OCI-LY7 (cell line): ENCODE data around the gene G3BP2.

Source experiments
- EZH2phosphoT487 ChIP-seq: fragments of 200-600 bp; sonication (generic); IDR thresholded peaks from 2 replicates; pipeline ENCODE4 v1.6.1; 2018; ENCODE audit warnings: low read depth, borderline replicate concordance, mild to moderate bottlenecking, mixed run types, antibody characterized with exemption, low read length, moderate library complexity, mixed read lengths
- TF ChIP-seq, protein P1 (sequence below): fragments of 200-600 bp; sonication (generic); conservative IDR thresholded peaks from 2 replicates; pipeline ENCODE4 v1.5.1; 2014; ENCODE audit warnings: mild to moderate bottlenecking, antibody characterized with exemption, low read length, moderate library complexity, mixed read lengths

DNA sequence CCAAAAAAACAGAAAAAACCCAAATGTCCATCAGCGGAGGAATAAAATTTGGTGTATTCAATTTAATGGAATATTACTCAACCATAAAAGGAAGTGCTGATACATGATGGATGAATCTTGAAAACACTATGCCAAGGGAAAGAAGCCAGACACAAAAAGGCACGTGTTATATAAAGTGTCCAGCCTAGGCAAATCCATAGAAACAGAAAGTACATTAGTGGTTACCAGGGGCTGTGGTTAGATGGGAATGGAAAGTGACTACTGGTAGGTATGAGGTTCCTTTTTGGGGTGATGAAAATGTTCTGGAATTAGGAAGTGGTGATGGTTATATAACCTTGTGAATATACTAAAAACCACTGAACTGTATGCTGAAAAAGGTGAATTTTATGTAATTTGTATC lies 39.4 kb downstream of the G3BP2 start:
- TF ChIP-seq, protein P1, sequence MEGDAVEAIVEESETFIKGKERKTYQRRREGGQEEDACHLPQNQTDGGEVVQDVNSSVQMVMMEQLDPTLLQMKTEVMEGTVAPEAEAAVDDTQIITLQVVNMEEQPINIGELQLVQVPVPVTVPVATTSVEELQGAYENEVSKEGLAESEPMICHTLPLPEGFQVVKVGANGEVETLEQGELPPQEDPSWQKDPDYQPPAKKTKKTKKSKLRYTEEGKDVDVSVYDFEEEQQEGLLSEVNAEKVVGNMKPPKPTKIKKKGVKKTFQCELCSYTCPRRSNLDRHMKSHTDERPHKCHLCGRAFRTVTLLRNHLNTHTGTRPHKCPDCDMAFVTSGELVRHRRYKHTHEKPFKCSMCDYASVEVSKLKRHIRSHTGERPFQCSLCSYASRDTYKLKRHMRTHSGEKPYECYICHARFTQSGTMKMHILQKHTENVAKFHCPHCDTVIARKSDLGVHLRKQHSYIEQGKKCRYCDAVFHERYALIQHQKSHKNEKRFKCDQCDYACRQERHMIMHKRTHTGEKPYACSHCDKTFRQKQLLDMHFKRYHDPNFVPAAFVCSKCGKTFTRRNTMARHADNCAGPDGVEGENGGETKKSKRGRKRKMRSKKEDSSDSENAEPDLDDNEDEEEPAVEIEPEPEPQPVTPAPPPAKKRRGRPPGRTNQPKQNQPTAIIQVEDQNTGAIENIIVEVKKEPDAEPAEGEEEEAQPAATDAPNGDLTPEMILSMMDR: no peak
- TF ChIP-seq EZH2phosphoT487: no peak
